Bronchial epithelial cell (primary cell): ENCODE results near the gene XCR1. TPM values are rescaled to one million over a fixed set of nuclear protein-coding genes. Genes with fewer than 3 reads are reported as not detected.

Experiments used
- DNase-seq: peaks from one replicate; pipeline ENCODE4 v3.0.0-alpha.2; 2010; ENCODE audit warnings: low read depth
- FAIRE-seq: peaks from 2 replicates; lab custom pipeline; 2011; peaks lifted over from hg19 to GRCh38; lab: Jason Lieb, UNC
- H3K27me3 ChIP-seq: 2 replicates; pipeline ENCODE4 v1.5.1; 2011; ENCODE audit warnings: low read length; ENCODE audit not compliant: control insufficient read depth, insufficient read depth
- H3K36me3 ChIP-seq: 2 replicates; pipeline ENCODE4 v1.5.1; 2011; ENCODE audit warnings: low read length; ENCODE audit not compliant: control insufficient read depth, insufficient read depth
- H3K4me3 ChIP-seq: 2 replicates; pipeline ENCODE4 v1.5.1; 2011; ENCODE audit warnings: mild to moderate bottlenecking, low read depth, low read length, control low read depth
- CTCF ChIP-seq: IDR thresholded peaks from 2 replicates; pipeline ENCODE4 v1.5.1; 2011; ENCODE audit warnings: mild to moderate bottlenecking, moderate library complexity, low read length, control low read depth, inconsistent platforms; ENCODE audit not compliant: insufficient read depth, severe bottlenecking
- total RNA-seq: library from RNA; depleted of rRNA; stranded (reverse); fragments of >200 nt; gene quantifications from 2 replicates; pipeline ENCODE4 v1.2.1, GENCODE V29; 2014

XCR1 gene
- total RNA-seq, 1 donor from 2014 or later: under 0.01 TPM

GRCh38 chr3:45991341-45991740 lies 35.9 kb downstream of the XCR1 start:
- no peak for DNase-seq
- Histone ChIP-seq H3K36me3 (no peaks in the 10 kb centered on the region), H3K4me3 (no peak overlapping the region), H3K27me3 (no peaks in the 10 kb centered on the region)
- no peak for FAIRE-seq
- no peak for TF ChIP-seq CTCF

DNA sequence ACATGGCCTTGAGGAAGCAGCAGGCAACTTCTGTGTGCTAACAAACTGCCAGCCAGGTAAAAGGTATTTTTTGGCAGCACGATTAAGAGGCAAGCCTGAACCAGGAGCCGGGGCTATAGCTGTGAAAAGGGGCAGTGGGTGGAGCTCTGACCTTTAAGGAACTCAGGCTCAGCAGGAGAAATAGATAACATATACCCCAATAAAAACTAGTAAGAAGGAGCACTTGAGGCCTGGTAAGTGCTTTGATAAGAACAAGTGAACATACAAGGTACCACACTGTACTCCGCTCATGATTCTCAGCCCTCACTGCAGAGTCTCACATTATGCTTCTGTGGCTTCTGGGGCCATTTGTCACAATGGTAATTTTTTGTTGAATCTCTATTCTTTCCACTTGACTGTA lies 37.1 kb downstream of the XCR1 start:
- Histone ChIP-seq H3K36me3 (no peaks in the 10 kb centered on the region), H3K27me3 (no peaks in the 10 kb centered on the region), H3K4me3 (no peak overlapping the region)
- FAIRE-seq (no peak), DNase-seq (no peak)
- no peak for TF ChIP-seq CTCF

GRCh38 chr3:45988804-45989203 lies 38.5 kb downstream of the XCR1 start:
- H3K27me3 ChIP-seq: no peaks in the 10 kb centered on the region
- H3K4me3 ChIP-seq: no peak overlapping the region
- peaks cover 5% of the 10 kb centered on the region for H3K36me3 ChIP-seq
- no peak for TF ChIP-seq CTCF
- DNase-seq (peak; percentile 96), FAIRE-seq (no peak)

GRCh38 chr3:45988362-45988761 lies 38.9 kb downstream of the XCR1 start:
- FAIRE-seq (peak; percentile 64), DNase-seq (no peak)
- Histone ChIP-seq H3K4me3 (no peak overlapping the region), H3K27me3 (no peaks in the 10 kb centered on the region), H3K36me3 (peaks cover 5% of the 10 kb centered on the region)
- TF ChIP-seq CTCF: no peak

GRCh38 chr3:45987368-45988291 lies 39.7 kb downstream of the XCR1 start:
- peaks cover 5% of the 10 kb centered on the region for H3K36me3 ChIP-seq
- H3K4me3 ChIP-seq: no peak overlapping the region
- DNase-seq (no peak), FAIRE-seq (no peak)
- no peaks in the 10 kb centered on the region for H3K27me3 ChIP-seq
- TF ChIP-seq CTCF: no peak
